NB4 (cell line): Measurements from ENCODE around the gene CHCHD6.
"Not testable (repeated sequence)": the region's sequence is repeated elsewhere in the genome, so short reads cannot be mapped to it uniquely, and the experiment has no call there.

Source experiments
- DNase-seq: peaks from one replicate; pipeline ENCODE4 v3.0.0; 2010; ENCODE audit warnings: low read depth
- H3K4me3 ChIP-seq: one replicate; pipeline ENCODE4 v1.5.1; 2011; ENCODE audit warnings: mild to moderate bottlenecking, low read depth, low read length, moderate library complexity
- MYC ChIP-seq: IDR thresholded peaks from 2 replicates; pipeline ENCODE4 v1.6.1; 2011; ENCODE audit warnings: low read depth, low read length
- POLR2A ChIP-seq: IDR thresholded peaks from 2 replicates; pipeline ENCODE4 v1.6.1; 2011; ENCODE audit warnings: mild to moderate bottlenecking; ENCODE audit not compliant: insufficient read length; ENCODE audit errors: extremely low read depth
- TF ChIP-seq, protein P1 (sequence below): IDR thresholded peaks from 2 replicates; pipeline ENCODE4 v1.6.1; 2011; ENCODE audit warnings: low read depth, low read length
- TF ChIP-seq, protein P2 (sequence below): IDR thresholded peaks from one replicate; pipeline ENCODE4 v1.5.1; 2012; ENCODE audit warnings: low read depth, low read length

Gene CHCHD6

DNA sequence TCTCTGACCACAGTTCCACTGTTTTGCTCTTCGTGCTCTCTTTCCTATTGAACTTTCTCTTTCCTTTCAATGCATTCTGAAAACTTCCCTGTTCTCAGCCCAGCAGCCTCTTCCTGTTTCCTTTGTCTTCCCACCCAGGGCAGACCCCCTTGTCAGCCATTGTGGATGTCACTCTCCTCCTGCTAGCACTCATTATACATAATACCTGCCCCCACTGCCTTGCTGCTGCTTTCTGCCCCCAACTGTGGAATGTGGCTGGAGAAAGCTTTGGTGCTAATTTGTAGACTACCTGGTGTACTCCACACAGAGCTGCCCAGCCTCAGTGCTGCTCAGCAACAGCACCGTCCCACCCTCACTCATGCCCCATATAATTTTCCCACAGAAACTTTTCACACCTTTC, 80.2 kb downstream of the CHCHD6 start:
- TF ChIP-seq, protein P1, sequence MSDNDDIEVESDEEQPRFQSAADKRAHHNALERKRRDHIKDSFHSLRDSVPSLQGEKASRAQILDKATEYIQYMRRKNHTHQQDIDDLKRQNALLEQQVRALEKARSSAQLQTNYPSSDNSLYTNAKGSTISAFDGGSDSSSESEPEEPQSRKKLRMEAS, result no peak
- no peak for TF ChIP-seq POLR2A
- TF ChIP-seq, protein P2, sequence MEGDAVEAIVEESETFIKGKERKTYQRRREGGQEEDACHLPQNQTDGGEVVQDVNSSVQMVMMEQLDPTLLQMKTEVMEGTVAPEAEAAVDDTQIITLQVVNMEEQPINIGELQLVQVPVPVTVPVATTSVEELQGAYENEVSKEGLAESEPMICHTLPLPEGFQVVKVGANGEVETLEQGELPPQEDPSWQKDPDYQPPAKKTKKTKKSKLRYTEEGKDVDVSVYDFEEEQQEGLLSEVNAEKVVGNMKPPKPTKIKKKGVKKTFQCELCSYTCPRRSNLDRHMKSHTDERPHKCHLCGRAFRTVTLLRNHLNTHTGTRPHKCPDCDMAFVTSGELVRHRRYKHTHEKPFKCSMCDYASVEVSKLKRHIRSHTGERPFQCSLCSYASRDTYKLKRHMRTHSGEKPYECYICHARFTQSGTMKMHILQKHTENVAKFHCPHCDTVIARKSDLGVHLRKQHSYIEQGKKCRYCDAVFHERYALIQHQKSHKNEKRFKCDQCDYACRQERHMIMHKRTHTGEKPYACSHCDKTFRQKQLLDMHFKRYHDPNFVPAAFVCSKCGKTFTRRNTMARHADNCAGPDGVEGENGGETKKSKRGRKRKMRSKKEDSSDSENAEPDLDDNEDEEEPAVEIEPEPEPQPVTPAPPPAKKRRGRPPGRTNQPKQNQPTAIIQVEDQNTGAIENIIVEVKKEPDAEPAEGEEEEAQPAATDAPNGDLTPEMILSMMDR, result no peak
- no peak for TF ChIP-seq MYC
- H3K4me3 ChIP-seq, result no peak overlapping the region
- no peak for DNase-seq

DNA sequence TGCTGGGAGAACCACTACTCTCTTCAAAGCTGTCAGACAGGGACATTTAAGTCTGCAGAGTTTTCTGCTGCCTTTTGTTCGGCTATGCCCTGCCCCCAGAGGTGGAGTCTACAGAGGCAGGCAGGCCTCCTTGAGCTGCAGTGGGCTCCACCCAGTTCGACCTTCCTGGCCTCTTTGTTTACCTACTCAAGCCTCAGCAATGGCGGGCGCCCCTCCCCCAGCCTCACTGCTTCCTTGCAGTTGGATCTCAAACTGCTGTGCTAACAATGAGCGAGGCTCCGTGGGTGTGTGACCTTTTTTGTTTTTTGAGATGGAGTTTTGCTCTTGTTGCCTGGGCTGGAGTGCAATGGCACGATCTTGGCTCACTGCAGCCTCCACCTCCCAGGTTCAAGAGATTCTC, 87.3 kb downstream of the CHCHD6 start:
- DNase-seq, H3K4me3 ChIP-seq: not testable (repeated sequence)

DNA sequence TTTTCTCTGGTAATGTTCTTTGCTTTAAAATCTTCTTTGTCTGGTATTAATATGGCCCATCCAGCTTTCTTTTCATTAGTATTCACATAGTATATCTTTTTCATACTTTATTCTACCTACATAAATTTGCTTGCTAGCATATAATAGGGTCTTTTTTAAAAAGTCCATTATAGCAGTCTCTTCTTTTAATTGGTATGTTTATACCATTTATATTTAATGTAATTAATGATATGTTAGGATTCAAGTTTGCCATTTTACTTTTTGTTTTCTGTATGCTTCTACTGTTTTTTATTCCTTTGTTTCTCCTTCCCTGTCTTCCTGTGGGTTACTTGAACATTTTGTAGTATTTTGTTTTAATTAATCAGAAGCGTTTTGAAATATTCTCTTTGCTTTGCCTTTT, 89.0 kb downstream of the CHCHD6 start:
- TF ChIP-seq, protein P2, result no peak
- TF ChIP-seq, protein P1, result no peak
- TF ChIP-seq POLR2A (no peak), MYC (no peak)
- no peak for DNase-seq
- H3K4me3 ChIP-seq, result no peak overlapping the region

DNA sequence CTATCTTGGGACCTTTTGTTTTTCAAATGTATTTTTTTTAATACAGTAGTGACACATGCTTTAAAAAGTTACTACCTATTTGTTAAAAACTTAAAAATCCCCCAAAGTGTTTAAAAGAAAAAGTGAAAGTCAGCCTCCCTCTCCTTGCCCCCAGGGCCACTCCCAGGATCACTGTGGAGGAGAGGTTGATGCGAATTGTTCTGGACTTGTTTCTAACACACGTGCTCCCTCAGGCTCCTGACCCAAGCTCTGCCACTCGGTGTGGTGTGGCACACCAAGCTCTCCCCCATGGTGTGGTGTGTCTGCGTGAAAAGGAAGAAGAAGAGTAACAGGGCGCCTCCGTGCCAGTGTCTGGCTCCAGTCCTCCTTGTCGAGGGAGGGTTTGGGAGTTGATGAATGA, 93.5 kb downstream of the CHCHD6 start:
- H3K4me3 ChIP-seq, result no peak overlapping the region
- DNase-seq, result no peak
- TF ChIP-seq, protein P2, result no peak
- no peak for TF ChIP-seq MYC
- TF ChIP-seq, protein P1, result no peak
- TF ChIP-seq POLR2A, result no peak

DNA sequence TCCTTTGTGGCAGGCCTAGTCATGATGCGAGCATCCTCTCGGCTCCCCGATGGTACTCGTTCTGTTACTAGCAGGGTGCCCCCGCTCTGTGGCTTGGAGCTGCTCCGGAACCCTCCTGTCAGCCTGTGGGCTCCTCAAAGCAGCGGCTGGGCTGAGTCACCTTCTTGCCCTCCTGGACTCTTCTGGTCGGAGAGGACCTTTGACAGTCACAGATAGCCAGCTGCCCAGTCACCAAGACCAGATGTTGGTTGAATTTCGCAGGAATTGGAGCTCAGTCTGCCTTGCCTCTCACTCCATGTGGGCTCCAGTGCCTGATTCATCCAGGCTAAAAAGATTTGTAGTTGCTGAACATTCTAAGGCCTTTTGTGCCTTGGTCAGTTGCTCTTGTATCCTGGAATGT, 94.5 kb downstream of the CHCHD6 start:
- DNase-seq, result no peak
- TF ChIP-seq POLR2A, result no peak
- TF ChIP-seq MYC, result no peak
- TF ChIP-seq, protein P2, result no peak

DNA sequence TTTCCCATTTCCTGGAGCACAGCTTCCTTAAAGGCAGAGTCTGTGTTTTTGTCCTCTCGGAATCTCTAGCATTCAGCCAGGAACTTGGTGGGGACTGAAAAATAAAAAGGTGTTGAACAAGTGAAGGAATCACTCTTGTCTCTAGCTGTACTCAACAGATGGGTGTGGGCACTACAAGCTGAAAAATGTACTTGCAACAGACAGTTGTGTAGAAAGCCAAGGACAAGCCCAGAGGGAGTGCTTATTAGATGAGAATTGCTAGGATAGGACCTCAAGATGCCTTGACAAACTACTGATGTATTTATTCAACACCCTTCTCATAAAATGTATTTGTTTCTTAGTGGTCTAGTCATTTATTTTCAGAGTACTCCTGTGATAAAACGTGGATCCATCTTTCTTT, 95.1 kb downstream of the CHCHD6 start:
- DNase-seq, result no peak

More for the DNA sequence above, 94.5 kb downstream of the CHCHD6 start:
- no peak overlapping the region for H3K4me3 ChIP-seq

DNA sequence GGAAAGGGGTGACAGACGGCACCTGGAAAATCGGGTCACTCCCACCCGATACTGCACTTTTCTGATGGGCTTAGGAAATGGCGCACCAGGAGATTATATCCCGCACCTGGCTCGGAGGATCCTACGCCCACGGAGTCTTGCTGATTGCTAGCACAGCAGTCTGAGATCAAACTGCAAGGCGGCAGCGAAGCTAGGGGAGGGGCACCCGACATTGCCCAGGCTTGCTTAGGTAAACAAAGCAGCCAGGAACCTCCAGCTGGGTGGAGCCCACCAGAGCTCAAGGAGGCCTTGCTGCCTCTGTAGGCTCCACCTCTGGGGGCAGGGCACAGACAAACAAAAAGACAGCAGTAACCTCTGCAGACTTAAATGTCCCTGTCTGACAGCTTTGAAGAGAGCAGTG, 97.3 kb downstream of the CHCHD6 start:
- H3K4me3 ChIP-seq, DNase-seq: not testable (repeated sequence)

More for the DNA sequence above, 95.1 kb downstream of the CHCHD6 start:
- no peak overlapping the region for H3K4me3 ChIP-seq
- no peak for TF ChIP-seq MYC
- TF ChIP-seq POLR2A, result no peak
- TF ChIP-seq, protein P1, result no peak
- TF ChIP-seq, protein P2, result no peak
